HepG2 (cell line): ENCODE measurements around the gene B9D2. TPM values are rescaled to one million over a fixed set of nuclear protein-coding genes. Genes with fewer than 3 reads are reported as not detected.

Experiments
- ATAC-seq: fragments of 200-7000 bp; cut with Tn5 transposase; 3 replicates; pipeline ENCODE4 v1.9.1; 2020; ENCODE audit warnings: mild to moderate bottlenecking, moderate library complexity
- BruUV-seq: library from RNA; stranded (reverse); fragments of 400-500 nt; replicated peaks from 2 replicates; lab custom pipeline; 2021; lab: Mats Ljungman, UMichigan
- CTCF ChIA-PET: fragments of 300-600 bp; formaldehyde crosslinking; extraction: SDS; loops from one replicate; lab custom pipeline; 2021; ENCODE audit warnings: low total read pairs, inconsistent platforms, low intra/inter-chr PET ratio; lab: Yijun Ruan, JAX
- POLR2A ChIA-PET: fragments of 350-600 bp; sonication (Branson Sonifier 250); formaldehyde crosslinking; loops from one replicate; lab custom pipeline; 2020; ENCODE audit warnings: antibody characterized with exemption, inconsistent platforms; lab: Yijun Ruan, JAX
- DNase-seq: peaks from one replicate; pipeline ENCODE4 v3.0.0-alpha.2; 2015; ENCODE audit warnings: low spot score
- FAIRE-seq: peaks from 3 replicates; lab custom pipeline; 2011; peaks lifted over from hg19 to GRCh38; lab: Jason Lieb, UNC
- H2AFZ ChIP-seq: one replicate; pipeline ENCODE4 v1.6.1; 2011; ENCODE audit warnings: low read length, inconsistent platforms
- H3K27ac ChIP-seq: fragments of 300-600 bp; 3 replicates; pipeline ENCODE4 v1.8.0; 2011; ENCODE audit warnings: mixed run types, mild to moderate bottlenecking, mixed read lengths, low read length, inconsistent platforms; ENCODE audit not compliant: insufficient read depth; ENCODE audit errors: extremely low read length
- H3K27me3 ChIP-seq, 2 experiments: fragments of 200-600 bp in 1 of 2; 2 replicates in 1 of 2; 3 replicates in 1 of 2; pipeline versions ENCODE4 v1.6.0 to v1.8.0; 2011; ENCODE audit warnings: low read length in 2 of 2, mild to moderate bottlenecking in 2 of 2, moderate library complexity in 2 of 2, inconsistent platforms in 1 of 2; ENCODE audit not compliant: insufficient read depth in 2 of 2, control insufficient read depth in 1 of 2
- H3K36me3 ChIP-seq, 2 experiments: fragments of 200-600 bp in 1 of 2; replicated peaks in 1 of 2; 2 replicates in 1 of 2; 3 replicates in 1 of 2; pipeline versions ENCODE4 v1.5.1 to v1.8.0; 2011; ENCODE audit warnings: low read length in 2 of 2, inconsistent platforms in 1 of 2; ENCODE audit not compliant: insufficient read depth in 2 of 2, control insufficient read depth in 1 of 2
- H3K4me1 ChIP-seq: 2 replicates; pipeline ENCODE4 v1.5.1; 2012; ENCODE audit warnings: low read length, inconsistent platforms; ENCODE audit not compliant: insufficient read depth
- H3K4me2 ChIP-seq: 2 replicates; pipeline ENCODE4 v1.6.0; 2011; ENCODE audit warnings: low read depth, low read length, inconsistent platforms
- H3K4me3 ChIP-seq, 3 experiments: fragments of 200-600 bp in 1 of 3; sonication (generic), shearing (Covaris generic) in 1 of 3; replicated peaks in 1 of 3; 2 replicates each; pipeline ENCODE4 v1.5.1; 2011 to 2016; ENCODE audit warnings: low read length in 3 of 3, inconsistent platforms in 2 of 3, low read depth in 2 of 3, mild to moderate bottlenecking in 2 of 3, control low read depth in 1 of 3, mixed read lengths in 1 of 3; ENCODE audit not compliant: insufficient read depth in 1 of 3
- H3K79me2 ChIP-seq: one replicate; pipeline ENCODE4 v1.6.1; 2011; ENCODE audit warnings: low read length, inconsistent platforms; ENCODE audit not compliant: insufficient read depth
- H3K9ac ChIP-seq: 2 replicates; pipeline ENCODE4 v1.6.0; 2011; ENCODE audit warnings: mild to moderate bottlenecking, low read depth, low read length, inconsistent platforms; ENCODE audit not compliant: insufficient read depth
- H3K9me3 ChIP-seq: 2 replicates; pipeline ENCODE4 v1.5.1; 2012; ENCODE audit warnings: mild to moderate bottlenecking, low read length
- H4K20me1 ChIP-seq: 2 replicates; pipeline ENCODE4 v1.6.0; 2011; ENCODE audit warnings: inconsistent platforms, mild to moderate bottlenecking, low read length, moderate library complexity; ENCODE audit not compliant: insufficient read depth
- E2F2 ChIP-seq: sonication (generic); formaldehyde crosslinking; IDR thresholded peaks from 2 replicates; pipeline ENCODE4 v1.4.0; 2020; ENCODE audit warnings: missing genetic modification reagents, borderline replicate concordance
- PAF1 ChIP-seq: IDR thresholded peaks from 2 replicates; pipeline ENCODE4 v1.6.1; 2016; ENCODE audit warnings: missing genetic modification reagents, missing compliant biosample characterization
- SP1 ChIP-seq, 2 experiments: fragments of 450-650 bp in 1 of 2; sonication (generic) in 1 of 2; formaldehyde crosslinking in 1 of 2; IDR thresholded peaks; 2 replicates each; pipeline versions ENCODE4 v1.4.0 to v1.6.1; 2016 to 2020; ENCODE audit warnings: missing genetic modification reagents in 1 of 2
- SRY ChIP-seq: sonication (generic); formaldehyde crosslinking; IDR thresholded peaks from 2 replicates; pipeline ENCODE4 v1.8.0; 2022; ENCODE audit warnings: mild to moderate bottlenecking, missing genetic modification reagents
- TAF15 ChIP-seq: fragments of 200-400 bp; formaldehyde crosslinking; IDR thresholded peaks from one replicate; pipeline ENCODE4 v1.6.1; 2018; ENCODE audit warnings: mild to moderate bottlenecking, low read depth, low read length; ENCODE audit not compliant: poor library complexity, severe bottlenecking
- TSC22D2 ChIP-seq: sonication (generic); formaldehyde crosslinking; IDR thresholded peaks from 2 replicates; pipeline ENCODE4 v1.5.1; 2020; ENCODE audit warnings: missing genetic modification reagents, mild to moderate bottlenecking, borderline replicate concordance
- ZBTB44 ChIP-seq: sonication (generic); formaldehyde crosslinking; IDR thresholded peaks from 2 replicates; pipeline ENCODE4 v1.4.0; 2020; ENCODE audit warnings: missing genetic modification reagents
- ZNF552 ChIP-seq: sonication (generic); formaldehyde crosslinking; IDR thresholded peaks from 2 replicates; pipeline ENCODE4 v1.9.0; 2022; ENCODE audit warnings: missing genetic modification reagents, mild to moderate bottlenecking, borderline replicate concordance
- ZNF629 ChIP-seq: sonication (generic); formaldehyde crosslinking; conservative IDR thresholded peaks from 2 replicates; pipeline ENCODE4 v1.5.0; 2020; ENCODE audit warnings: missing genetic modification reagents
- ZNF883 ChIP-seq: sonication (generic); formaldehyde crosslinking; IDR thresholded peaks from 2 replicates; pipeline ENCODE4 v1.5.1; 2020; ENCODE audit warnings: mild to moderate bottlenecking, missing genetic modification reagents; ENCODE audit errors: not compliant biosample characterization
- ZSCAN5A ChIP-seq: sonication (generic); formaldehyde crosslinking; IDR thresholded peaks from 2 replicates; pipeline ENCODE4 v1.8.0; 2022; ENCODE audit warnings: mild to moderate bottlenecking, missing genetic modification reagents, borderline replicate concordance
- WGBS: methylation state at CpG from one replicate; pipeline ENCODE4 v1.1.6; 2017; ENCODE audit warnings: low lambda C conversion rate; 5-methylcytosine and 5-hydroxymethylcytosine counted together
- in situ Hi-C: cut with HindIII; loops from 2 replicates; pipeline ENCODE4 v1.10.0; 2017; ENCODE audit warnings: low pct_unique_long_range_greater_than_20kb; ENCODE audit not compliant: extremely low pct_ligation_motif_present
- intact Hi-C: fragments of 100-400 bp; cut with micrococcal nuclease; formaldehyde crosslinking; loops from one replicate; pipeline ENCODE4 v1.10.0; 2022; ENCODE audit not compliant: unreplicated experiment
- polyA plus RNA-seq, 8 experiments: library from polyadenylated mRNA; depleted of rRNA in 3 of 8; stranded (reverse) in 7 of 8; unstranded in 1 of 8; fragments of >200 nt; fragmentation: Illumina TruSeq in 4 of 8; extraction: Trizol in 4 of 8; gene quantifications; 2 replicates each; pipeline versions ENCODE4 v1.2.1 to v1.2.3, GENCODE V29; 2011 to 2016; ENCODE audit warnings: low read depth in 4 of 8, missing spikeins in 1 of 8, mixed read lengths in 1 of 8; ENCODE audit not compliant: insufficient read depth in 1 of 8
- total RNA-seq, 5 experiments: library from RNA; depleted of rRNA; stranded (reverse); fragments of >200 nt; fragmentation: Illumina TruSeq; extraction: Trizol; gene quantifications; 2 replicates each; pipeline ENCODE4 v1.2.3, GENCODE V29; 2016; ENCODE audit warnings: low read depth in 1 of 5

Gene B9D2
- total and polyA plus RNA-seq, 2 of the 13 experiments (the other 11 are each of a cell fraction or from before 2014, with no cell fraction given): 3.1 to 4.4 TPM

- Histone ChIP-seq H3K79me2 (peaks cover 13% of the 10 kb centered on the region), H3K27ac (no peak overlapping the region), H3K36me3 (peaks cover 20 to 29% of the 10 kb centered on the region in 2 experiments; a peak in 4 of 5 replicates), H3K27me3 (no peaks in the 10 kb centered on the region), H2AFZ (no peak overlapping the region), H4K20me1 (no peaks in the 10 kb centered on the region), H3K9ac (no peak overlapping the region), H3K4me2 (no peak overlapping the region), H3K4me3 (no peak overlapping the region), H3K4me1 (peaks cover 30% of the 10 kb centered on the region), H3K9me3 (no peaks in the 10 kb centered on the region)
- no TSS peak for BruUV-seq
- 86% methylated on average over 11 of the region's 11 CpGs for WGBS
- no peak for FAIRE-seq
- ChIA-PET POLR2A (no interaction called here), CTCF (no interaction called here)
- intact Hi-C loops: no loop called here
- DNase-seq: no peak
- ATAC-seq: no peak
- in situ Hi-C loops: no loop called here
- TF ChIP-seq E2F2 (CRISPR knock-in tag): no peak
- no peak for TF ChIP-seq ZNF629
- no peak for TF ChIP-seq SP1 (IDR thresholded peaks at IDR 0.05)
- TF ChIP-seq SP1 (CRISPR knock-in tag; IDR thresholded peaks at IDR 0.05): no peak
- no peak for TF ChIP-seq ZSCAN5A (CRISPR knock-in tag)
- no peak for TF ChIP-seq PAF1
- TF ChIP-seq ZBTB44 (CRISPR knock-in tag): no peak
- no peak for TF ChIP-seq ZNF883 (CRISPR knock-in tag)
- no peak for TF ChIP-seq SRY (CRISPR knock-in tag)
- no peak for TF ChIP-seq ZNF552 (CRISPR knock-in tag)
- TF ChIP-seq TSC22D2 (CRISPR knock-in tag): no peak
- TF ChIP-seq TAF15: no peak
These were observed 27.7 kb upstream of the B9D2 start for GRCh38 chr19:41391618-41392017.
